BLaER1 treated with 17β-estradiol and CSF1 and Interleukin-3, amounts not matched to agents 10 nM and 100 nM (cell line): ENCODE data around the gene GALNT18.

Experiments used
- H3K27ac ChIP-seq, 11 experiments: shearing (Covaris generic); formaldehyde crosslinking; 2 replicates each; pipeline ENCODE4 v1.8.1; 2022
- H3K27me3 ChIP-seq, 11 experiments: shearing (Covaris generic); formaldehyde crosslinking; 2 replicates each; pipeline ENCODE4 v1.8.1; 2022
- H3K36me3 ChIP-seq, 11 experiments: shearing (Covaris generic); formaldehyde crosslinking; 2 replicates each; pipeline ENCODE4 v1.8.1; 2022
- H3K4me1 ChIP-seq, 10 experiments: shearing (Covaris generic); formaldehyde crosslinking; 2 replicates each; pipeline ENCODE4 v1.8.1; 2022
- H3K4me2 ChIP-seq, 11 experiments: shearing (Covaris generic); formaldehyde crosslinking; 2 replicates each; pipeline ENCODE4 v1.8.1; 2022
- H3K4me3 ChIP-seq, 10 experiments: shearing (Covaris generic); formaldehyde crosslinking; 2 replicates each; pipeline ENCODE4 v1.8.1; 2022
- H3K9ac ChIP-seq, 11 experiments: shearing (Covaris generic); formaldehyde crosslinking; 2 replicates each; pipeline ENCODE4 v1.8.1; 2022
- H3K9me3 ChIP-seq, 11 experiments: shearing (Covaris generic); formaldehyde crosslinking; replicated peaks in 1 of 11; 2 replicates each; pipeline ENCODE4 v1.8.1; 2022
- H4K20me1 ChIP-seq, 11 experiments: shearing (Covaris generic); formaldehyde crosslinking; 2 replicates each; pipeline ENCODE4 v1.8.1; 2022
- Cebpa-rat ChIP-seq, 11 experiments: shearing (Covaris generic); IDR thresholded peaks; 2 replicates each; pipeline ENCODE4 v1.8.1; 2022

Gene GALNT18

GRCh38 chr11:11301212-11301611 is 320.6 kb downstream of the GALNT18 start:
- Histone ChIP-seq H3K27ac (no peak overlapping the region), H3K4me1 (no peaks in the 10 kb centered on the region), H3K27me3 (no peaks in the 10 kb centered on the region), H3K4me2 (no peak overlapping the region), H3K9ac (no peak overlapping the region), H3K4me3 (no peak overlapping the region), H4K20me1 (no peaks in the 10 kb centered on the region), H3K36me3 (no peaks in the 10 kb centered on the region), H3K9me3 (no peaks in the 10 kb centered on the region)
- no peak for TF ChIP-seq Cebpa-rat (IDR thresholded peaks at IDR 0.05)

GRCh38 chr11:11297578-11297977 is 324.2 kb downstream of the GALNT18 start:
- H3K27ac ChIP-seq = no peak overlapping the region
- no peak overlapping the region for H3K4me2 ChIP-seq
- no peaks in the 10 kb centered on the region for H4K20me1 ChIP-seq
- H3K4me3 ChIP-seq = no peak overlapping the region
- no peaks in the 10 kb centered on the region for H3K9me3 ChIP-seq
- H3K4me1 ChIP-seq = no peaks in the 10 kb centered on the region
- H3K36me3 ChIP-seq = no peaks in the 10 kb centered on the region
- no peak overlapping the region for H3K9ac ChIP-seq
- no peak for TF ChIP-seq Cebpa-rat (IDR thresholded peaks at IDR 0.05)
- no peaks in the 10 kb centered on the region for H3K27me3 ChIP-seq

GRCh38 chr11:11296434-11296833 is 325.4 kb downstream of the GALNT18 start:
- Histone ChIP-seq H3K9me3 (no peaks in the 10 kb centered on the region), H3K4me2 (no peak overlapping the region), H4K20me1 (no peaks in the 10 kb centered on the region), H3K4me3 (no peak overlapping the region), H3K9ac (no peak overlapping the region), H3K27ac (no peak overlapping the region), H3K27me3 (no peaks in the 10 kb centered on the region), H3K4me1 (peaks cover 0 to 4% (median 0%) of the 10 kb centered on the region in 10 experiments; a peak in 1 of 20 replicates), H3K36me3 (no peaks in the 10 kb centered on the region)
- TF ChIP-seq Cebpa-rat (IDR thresholded peaks at IDR 0.05) = no peak

DNA sequence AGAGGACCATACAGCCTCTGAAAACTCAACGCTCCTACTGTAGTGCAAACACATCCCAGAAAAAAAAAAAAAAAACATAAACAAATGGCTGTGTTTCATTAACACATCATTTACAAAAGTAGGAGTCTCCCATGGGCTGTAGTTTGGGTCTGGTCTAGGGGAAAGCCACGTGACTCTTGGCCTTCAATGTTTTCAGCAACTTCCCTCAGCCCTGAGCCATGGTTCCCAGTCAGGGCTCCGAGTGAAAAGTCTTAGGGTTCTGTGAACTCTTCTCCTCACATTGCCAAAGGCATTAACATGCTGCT is 327.3 kb downstream of the GALNT18 start:
- peaks cover 0 to 5% (median 0%) of the 10 kb centered on the region in 10 experiments; a peak in 1 of 20 replicates for H3K4me1 ChIP-seq
- H3K27ac ChIP-seq = no peak overlapping the region
- no peak overlapping the region for H3K4me3 ChIP-seq
- H3K27me3 ChIP-seq = no peaks in the 10 kb centered on the region
- H4K20me1 ChIP-seq = no peaks in the 10 kb centered on the region
- H3K4me2 ChIP-seq = no peak overlapping the region
- no peak overlapping the region for H3K9ac ChIP-seq
- TF ChIP-seq Cebpa-rat (IDR thresholded peaks at IDR 0.05) = no peak
- H3K36me3 ChIP-seq = no peaks in the 10 kb centered on the region
- H3K9me3 ChIP-seq = no peaks in the 10 kb centered on the region

DNA sequence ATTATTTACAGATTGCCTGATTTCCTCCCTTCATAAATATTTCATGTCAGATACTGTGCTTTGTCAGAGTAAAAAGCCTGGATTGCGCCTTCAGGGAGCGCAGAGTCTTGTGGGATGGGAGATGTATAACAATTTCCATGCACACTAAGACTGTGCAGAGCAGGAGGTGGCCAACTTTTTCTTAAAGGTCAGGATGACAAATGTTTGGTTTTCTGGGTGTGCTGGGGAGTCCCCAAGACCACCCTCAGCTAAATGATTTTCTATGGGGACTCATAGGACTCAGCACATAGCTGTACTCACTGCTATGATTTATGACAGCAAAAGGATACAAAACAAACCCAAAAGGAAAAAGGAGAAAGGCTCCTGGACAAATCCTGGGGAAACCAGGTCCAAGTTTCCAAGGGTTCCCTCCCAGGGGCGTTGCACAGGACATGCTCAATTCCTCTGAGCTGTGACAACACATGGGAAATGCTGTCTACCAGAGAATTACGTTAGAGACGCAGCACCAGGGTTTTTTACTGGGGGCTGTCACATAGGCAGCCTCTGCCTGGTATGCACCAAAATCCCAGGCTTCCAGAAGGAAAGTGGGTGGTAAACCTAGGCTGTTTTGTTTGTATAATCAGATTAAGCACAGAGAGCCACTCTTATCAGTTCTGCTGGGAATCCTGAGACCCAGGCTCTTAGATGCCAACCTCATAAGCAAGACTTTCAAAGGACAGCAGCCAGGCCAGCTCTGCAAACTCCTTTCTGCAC is 327.8 kb downstream of the GALNT18 start:
- Histone ChIP-seq H3K27me3 (no peaks in the 10 kb centered on the region), H3K36me3 (no peaks in the 10 kb centered on the region), H3K4me3 (no peak overlapping the region), H3K4me2 (no peak overlapping the region), H3K9me3 (no peaks in the 10 kb centered on the region), H3K4me1 (peaks cover 0 to 5% (median 0%) of the 10 kb centered on the region in 10 experiments; a peak in 1 of 20 replicates), H3K27ac (no peak overlapping the region), H3K9ac (no peak overlapping the region), H4K20me1 (no peaks in the 10 kb centered on the region)
- no peak for TF ChIP-seq Cebpa-rat (IDR thresholded peaks at IDR 0.05)

- Histone ChIP-seq H3K27me3 (no peaks in the 10 kb centered on the region), H3K4me2 (no peak overlapping the region), H3K4me1 (peaks cover 0 to 5% (median 0%) of the 10 kb centered on the region in 10 experiments; a peak in 1 of 20 replicates), H3K4me3 (no peak overlapping the region), H4K20me1 (no peaks in the 10 kb centered on the region), H3K27ac (no peak overlapping the region), H3K36me3 (no peaks in the 10 kb centered on the region), H3K9ac (no peak overlapping the region), H3K9me3 (no peaks in the 10 kb centered on the region)
- TF ChIP-seq Cebpa-rat (IDR thresholded peaks at IDR 0.05) = no peak
Measured at GRCh38 chr11:11292839-11293238, 329.0 kb downstream of the GALNT18 start.

- Histone ChIP-seq H3K4me3 (no peak overlapping the region), H3K4me2 (no peak overlapping the region; a peak in 1 of 22 replicates), H3K27me3 (no peaks in the 10 kb centered on the region), H4K20me1 (no peaks in the 10 kb centered on the region), H3K36me3 (no peaks in the 10 kb centered on the region), H3K9ac (no peak overlapping the region), H3K4me1 (peaks cover 0 to 5% (median 0%) of the 10 kb centered on the region in 10 experiments; a peak in 1 of 20 replicates), H3K9me3 (no peaks in the 10 kb centered on the region), H3K27ac (no peak overlapping the region)
- no peak for TF ChIP-seq Cebpa-rat (IDR thresholded peaks at IDR 0.05)
Measured at GRCh38 chr11:11291041-11292015, 330.5 kb downstream of the GALNT18 start.

- no peak overlapping the region for H3K9ac ChIP-seq
- H3K27ac ChIP-seq = no peak overlapping the region
- TF ChIP-seq Cebpa-rat (IDR thresholded peaks at IDR 0.05) = no peak
Measured at GRCh38 chr11:11290354-11290753, 331.5 kb downstream of the GALNT18 start.

DNA sequence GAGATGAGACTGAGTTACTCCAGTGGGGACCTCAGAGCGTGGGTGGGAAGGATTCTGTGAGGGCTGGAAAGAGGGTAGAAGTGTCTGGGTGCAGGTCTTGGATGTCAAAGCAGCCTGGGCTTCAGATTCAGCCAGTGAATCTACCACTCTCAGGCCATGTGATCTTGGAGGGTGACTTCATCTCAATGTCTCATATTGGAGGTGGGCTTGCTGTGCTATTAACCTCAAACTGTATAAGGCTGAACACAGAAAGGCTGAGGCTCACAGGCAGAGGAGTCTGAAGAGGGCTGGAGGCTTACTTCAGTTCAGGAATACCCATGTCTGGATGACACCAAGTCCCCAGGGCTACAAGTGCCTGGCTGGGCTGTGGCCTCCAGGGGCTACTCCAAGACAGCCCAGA is 332.1 kb downstream of the GALNT18 start:
- Histone ChIP-seq H3K36me3 (no peaks in the 10 kb centered on the region), H3K27me3 (no peaks in the 10 kb centered on the region), H3K9ac (no peak overlapping the region), H3K27ac (no peak overlapping the region), H3K4me1 (peaks cover 0 to 5% (median 0%) of the 10 kb centered on the region in 10 experiments; a peak in 1 of 20 replicates), H3K9me3 (no peaks in the 10 kb centered on the region), H3K4me3 (no peak overlapping the region), H3K4me2 (no peak overlapping the region), H4K20me1 (no peaks in the 10 kb centered on the region)
- no peak for TF ChIP-seq Cebpa-rat (IDR thresholded peaks at IDR 0.05)

More at GRCh38 chr11:11290354-11290753, 331.5 kb downstream of the GALNT18 start:
- H3K4me3 ChIP-seq = no peak overlapping the region
- no peaks in the 10 kb centered on the region for H3K9me3 ChIP-seq
- peaks cover 0 to 5% (median 0%) of the 10 kb centered on the region in 10 experiments; a peak in 1 of 20 replicates for H3K4me1 ChIP-seq
- no peak overlapping the region for H3K4me2 ChIP-seq
- H3K36me3 ChIP-seq = no peaks in the 10 kb centered on the region
- no peaks in the 10 kb centered on the region for H4K20me1 ChIP-seq
- no peaks in the 10 kb centered on the region for H3K27me3 ChIP-seq
